Measurements from ENCODE around the gene IL10RB.

GRCh38 chr21:33245289-33245918 is 20.8 kb upstream of the IL10RB start:
- no peak for TF ChIP-seq POLR2A (IDR thresholded peaks at IDR 0.05)
- no peak for TF ChIP-seq CTCF (IDR thresholded peaks at IDR 0.05)

All from right lobe of liver (tissue), 4 donors.